DND-41 (cell line): ENCODE data around the gene CEL.
"Not testable (repeated sequence)": the region's sequence is repeated elsewhere in the genome, so short reads cannot be mapped to it uniquely, and the experiment has no call there.

Source experiments
- ATAC-seq: fragments of 200-7000 bp; cut with Tn5 transposase; 3 replicates; pipeline ENCODE4 v1.9.1; 2021; ENCODE audit warnings: low read depth; ENCODE audit not compliant: insufficient read depth
- DNase-seq: peaks from one replicate; pipeline ENCODE4 v3.0.0-alpha.2; 2020
- H2AFZ ChIP-seq: 2 replicates; pipeline ENCODE4 v1.6.0; 2012; ENCODE audit warnings: low read depth, low read length
- H3K27ac ChIP-seq: 2 replicates; pipeline ENCODE4 v1.5.1; 2012; ENCODE audit warnings: low read length, inconsistent platforms
- H3K27me3 ChIP-seq: fragments of 200-600 bp; sonication (generic); 2 replicates; pipeline ENCODE4 v1.6.0; 2012; ENCODE audit warnings: low read length, mild to moderate bottlenecking, inconsistent platforms; ENCODE audit not compliant: insufficient read depth, poor library complexity
- H3K36me3 ChIP-seq: 2 replicates; pipeline ENCODE4 v1.5.1; 2012; ENCODE audit warnings: low read length, inconsistent platforms; ENCODE audit not compliant: insufficient read depth
- H3K4me1 ChIP-seq: 2 replicates; pipeline ENCODE4 v1.5.1; 2012; ENCODE audit warnings: mild to moderate bottlenecking, low read length; ENCODE audit not compliant: insufficient read depth
- H3K4me2 ChIP-seq: 2 replicates; pipeline ENCODE4 v1.6.0; 2012; ENCODE audit warnings: mild to moderate bottlenecking, moderate library complexity, low read length, inconsistent platforms; ENCODE audit not compliant: insufficient read depth
- H3K4me3 ChIP-seq, 2 experiments: fragments of 200-600 bp in 1 of 2; shearing (Covaris generic) in 1 of 2; 2 replicates each; pipeline ENCODE4 v1.5.1; 2012 to 2016; ENCODE audit warnings: inconsistent platforms in 2 of 2, low read length in 2 of 2, mild to moderate bottlenecking in 2 of 2, low read depth in 1 of 2, moderate library complexity in 1 of 2
- H3K79me2 ChIP-seq: 2 replicates; pipeline ENCODE4 v1.6.0; 2012; ENCODE audit warnings: low read length, inconsistent platforms; ENCODE audit not compliant: insufficient read depth
- H3K9ac ChIP-seq: 2 replicates; pipeline ENCODE4 v1.6.0; 2012; ENCODE audit warnings: low read depth, mild to moderate bottlenecking, inconsistent platforms, low read length, moderate library complexity
- H3K9me3 ChIP-seq: 2 replicates; pipeline ENCODE4 v1.5.1; 2012; ENCODE audit warnings: low read length, moderate library complexity, mild to moderate bottlenecking, inconsistent platforms; ENCODE audit not compliant: insufficient read depth, severe bottlenecking
- H4K20me1 ChIP-seq: 2 replicates; pipeline ENCODE4 v1.6.0; 2012; ENCODE audit warnings: low read length; ENCODE audit not compliant: insufficient read depth
- EZH2 ChIP-seq: IDR thresholded peaks from 3 replicates; pipeline ENCODE4 v1.6.1; 2012; ENCODE audit warnings: borderline replicate concordance, low read depth, mild to moderate bottlenecking, moderate library complexity, low read length, inconsistent platforms; ENCODE audit not compliant: severe bottlenecking
- TF ChIP-seq, protein P1 (sequence below): IDR thresholded peaks from 2 replicates; pipeline ENCODE4 v1.5.1; 2012; ENCODE audit warnings: borderline replicate concordance, low read length, moderate library complexity, mild to moderate bottlenecking; ENCODE audit not compliant: poor library complexity, severe bottlenecking; ENCODE audit errors: extremely low read depth

Gene CEL

DNA sequence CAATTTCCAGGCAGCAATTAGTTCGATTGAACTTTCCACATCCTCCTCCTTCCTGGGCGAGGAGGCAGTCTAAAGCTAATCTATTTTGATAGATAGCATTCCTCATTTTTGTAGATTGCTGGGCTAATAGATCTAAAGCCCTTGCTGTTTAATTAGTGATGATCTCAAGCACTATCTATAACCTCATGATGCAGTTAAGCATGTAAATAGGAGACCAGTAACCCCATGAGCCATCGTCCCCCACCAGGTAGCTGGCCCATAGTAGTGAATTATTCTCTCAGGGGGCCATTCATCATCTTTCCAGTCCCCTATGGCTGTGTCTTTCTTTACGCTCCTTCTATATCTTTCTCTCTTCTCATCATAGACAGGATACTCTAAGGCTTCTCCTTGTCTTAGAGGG lies 14.9 kb downstream of the CEL start:
- Histone ChIP-seq H3K4me3 (no peak overlapping the region), H3K9ac (no peak overlapping the region), H3K36me3 (no peaks in the 10 kb centered on the region), H3K27ac (no peak overlapping the region), H3K4me2 (no peak overlapping the region), H3K79me2 (no peaks in the 10 kb centered on the region), H2AFZ (no peak overlapping the region), H3K27me3 (peaks cover 3% of the 10 kb centered on the region), H3K4me1 (no peaks in the 10 kb centered on the region), H3K9me3 (no peaks in the 10 kb centered on the region), H4K20me1 (no peaks in the 10 kb centered on the region)
- TF ChIP-seq, protein P1, sequence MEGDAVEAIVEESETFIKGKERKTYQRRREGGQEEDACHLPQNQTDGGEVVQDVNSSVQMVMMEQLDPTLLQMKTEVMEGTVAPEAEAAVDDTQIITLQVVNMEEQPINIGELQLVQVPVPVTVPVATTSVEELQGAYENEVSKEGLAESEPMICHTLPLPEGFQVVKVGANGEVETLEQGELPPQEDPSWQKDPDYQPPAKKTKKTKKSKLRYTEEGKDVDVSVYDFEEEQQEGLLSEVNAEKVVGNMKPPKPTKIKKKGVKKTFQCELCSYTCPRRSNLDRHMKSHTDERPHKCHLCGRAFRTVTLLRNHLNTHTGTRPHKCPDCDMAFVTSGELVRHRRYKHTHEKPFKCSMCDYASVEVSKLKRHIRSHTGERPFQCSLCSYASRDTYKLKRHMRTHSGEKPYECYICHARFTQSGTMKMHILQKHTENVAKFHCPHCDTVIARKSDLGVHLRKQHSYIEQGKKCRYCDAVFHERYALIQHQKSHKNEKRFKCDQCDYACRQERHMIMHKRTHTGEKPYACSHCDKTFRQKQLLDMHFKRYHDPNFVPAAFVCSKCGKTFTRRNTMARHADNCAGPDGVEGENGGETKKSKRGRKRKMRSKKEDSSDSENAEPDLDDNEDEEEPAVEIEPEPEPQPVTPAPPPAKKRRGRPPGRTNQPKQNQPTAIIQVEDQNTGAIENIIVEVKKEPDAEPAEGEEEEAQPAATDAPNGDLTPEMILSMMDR: no peak
- no peak for TF ChIP-seq EZH2
- ATAC-seq: no peak
- DNase-seq: no peak

DNA sequence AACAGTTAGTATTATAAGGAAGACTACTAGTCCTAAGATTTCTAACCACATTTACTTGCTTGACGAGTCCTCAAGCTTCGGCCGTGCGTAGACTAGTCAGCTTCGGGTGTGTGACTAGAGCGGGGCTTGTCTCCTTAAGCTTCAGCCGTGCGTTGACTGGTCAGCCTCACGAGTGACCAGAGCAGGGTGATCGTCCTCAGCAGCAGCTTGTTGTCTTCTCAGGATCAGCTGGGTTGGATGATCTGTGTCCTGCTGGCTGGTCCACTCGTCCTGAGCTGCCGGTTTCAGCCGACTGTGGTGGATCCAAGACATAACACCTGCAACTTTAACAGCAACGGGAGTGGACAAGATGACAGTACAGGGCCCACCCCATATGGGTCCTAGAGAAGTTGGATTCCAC lies 16.7 kb downstream of the CEL start:
- no peak overlapping the region for H3K27ac ChIP-seq
- H4K20me1 ChIP-seq: no peaks in the 10 kb centered on the region
- peaks cover 3% of the 10 kb centered on the region for H3K27me3 ChIP-seq
- H3K79me2 ChIP-seq: no peaks in the 10 kb centered on the region
- no peak overlapping the region for H3K4me2 ChIP-seq
- ATAC-seq: no peak
- TF ChIP-seq EZH2: no peak
- TF ChIP-seq, protein P1: no peak
- H3K4me1 ChIP-seq: no peaks in the 10 kb centered on the region
- no peak overlapping the region for H3K4me3 ChIP-seq
- DNase-seq: no peak
- H2AFZ ChIP-seq: no peak overlapping the region
- H3K9ac ChIP-seq: no peak overlapping the region
- no peaks in the 10 kb centered on the region for H3K9me3 ChIP-seq
- H3K36me3 ChIP-seq: no peaks in the 10 kb centered on the region

DNA sequence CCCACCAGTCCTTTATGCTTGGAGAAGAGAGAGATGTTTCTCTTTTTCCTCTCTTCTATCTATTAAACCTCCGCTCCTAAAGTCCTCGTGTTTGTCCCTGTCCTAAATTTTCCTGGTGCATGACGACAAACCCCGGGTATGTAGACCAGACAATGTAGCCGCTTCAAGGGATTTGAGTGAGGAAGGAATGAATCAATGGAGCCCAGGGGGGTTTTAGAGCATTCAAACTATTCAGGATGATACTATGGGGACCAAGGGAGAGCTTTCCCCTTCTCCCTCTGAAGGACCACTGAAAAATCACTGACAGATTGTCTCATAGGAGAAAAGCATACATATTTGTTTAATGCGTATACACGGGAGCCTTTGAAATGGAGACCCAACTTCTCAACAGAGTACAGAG lies 18.4 kb downstream of the CEL start:
- H3K9me3 ChIP-seq: no peaks in the 10 kb centered on the region
- no peaks in the 10 kb centered on the region for H3K27me3 ChIP-seq
- H4K20me1 ChIP-seq: no peaks in the 10 kb centered on the region
- no peak overlapping the region for H3K27ac ChIP-seq
- H3K79me2 ChIP-seq: no peaks in the 10 kb centered on the region
- ATAC-seq (no peak), DNase-seq (no peak)
- H2AFZ ChIP-seq: no peak overlapping the region
- no peak overlapping the region for H3K9ac ChIP-seq
- H3K4me2 ChIP-seq: no peak overlapping the region
- H3K36me3 ChIP-seq: no peaks in the 10 kb centered on the region
- TF ChIP-seq, protein P1: no peak
- no peak for TF ChIP-seq EZH2
- H3K4me1 ChIP-seq: no peaks in the 10 kb centered on the region
- no peak overlapping the region for H3K4me3 ChIP-seq

DNA sequence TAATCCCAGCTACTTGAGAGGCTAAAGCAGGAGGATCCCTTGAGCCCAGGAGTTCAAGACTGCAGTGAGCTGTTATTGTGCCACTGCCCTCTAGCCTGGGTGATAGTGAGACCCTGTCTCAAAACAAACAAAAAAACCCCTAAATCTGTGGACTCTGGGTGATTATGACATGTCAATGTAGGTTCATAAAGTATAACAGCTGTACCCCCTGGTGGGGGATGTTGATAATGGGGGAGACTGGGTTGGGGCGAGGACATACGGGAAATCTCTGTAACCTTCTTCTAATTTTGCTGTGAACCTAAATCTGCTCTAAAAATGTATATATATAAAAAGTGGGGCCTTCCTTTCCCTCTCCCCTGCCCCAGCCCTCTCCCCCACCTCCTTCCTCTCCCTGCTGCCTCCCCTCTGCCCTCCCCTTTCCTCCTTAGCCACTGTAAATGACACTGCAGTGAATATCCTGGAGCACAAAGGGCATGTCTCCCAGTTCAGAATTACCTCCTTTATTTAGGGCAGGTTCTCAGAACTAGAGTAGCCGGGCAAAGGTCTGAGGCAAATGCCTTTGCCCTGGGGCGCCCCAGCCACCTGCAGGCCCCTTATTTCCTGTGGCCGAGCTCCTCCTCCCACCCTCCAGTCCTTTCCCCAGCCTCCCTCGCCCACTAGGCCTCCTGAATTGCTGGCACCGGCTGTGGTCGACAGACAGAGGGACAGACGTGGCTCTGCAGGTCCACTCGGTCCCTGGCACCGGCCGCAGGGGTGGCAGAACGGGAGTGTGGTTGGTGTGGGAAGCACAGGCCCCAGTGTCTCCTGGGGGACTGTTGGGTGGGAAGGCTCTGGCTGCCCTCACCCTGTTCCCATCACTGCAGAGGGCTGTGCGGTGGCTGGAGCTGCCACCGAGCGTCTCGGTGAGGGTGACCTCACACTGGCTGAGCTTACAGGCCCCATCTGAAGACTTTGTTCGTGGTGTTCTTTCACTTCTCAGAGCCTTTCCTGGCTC lies 19.3 kb downstream of the CEL start:
- not testable (repeated sequence) for H3K36me3 ChIP-seq, H3K9ac ChIP-seq, H3K27ac ChIP-seq, H3K4me1 ChIP-seq, H3K4me2 ChIP-seq, H3K4me3 ChIP-seq, H3K79me2 ChIP-seq, DNase-seq, H2AFZ ChIP-seq, H3K9me3 ChIP-seq, H4K20me1 ChIP-seq, ATAC-seq, H3K27me3 ChIP-seq

DNA sequence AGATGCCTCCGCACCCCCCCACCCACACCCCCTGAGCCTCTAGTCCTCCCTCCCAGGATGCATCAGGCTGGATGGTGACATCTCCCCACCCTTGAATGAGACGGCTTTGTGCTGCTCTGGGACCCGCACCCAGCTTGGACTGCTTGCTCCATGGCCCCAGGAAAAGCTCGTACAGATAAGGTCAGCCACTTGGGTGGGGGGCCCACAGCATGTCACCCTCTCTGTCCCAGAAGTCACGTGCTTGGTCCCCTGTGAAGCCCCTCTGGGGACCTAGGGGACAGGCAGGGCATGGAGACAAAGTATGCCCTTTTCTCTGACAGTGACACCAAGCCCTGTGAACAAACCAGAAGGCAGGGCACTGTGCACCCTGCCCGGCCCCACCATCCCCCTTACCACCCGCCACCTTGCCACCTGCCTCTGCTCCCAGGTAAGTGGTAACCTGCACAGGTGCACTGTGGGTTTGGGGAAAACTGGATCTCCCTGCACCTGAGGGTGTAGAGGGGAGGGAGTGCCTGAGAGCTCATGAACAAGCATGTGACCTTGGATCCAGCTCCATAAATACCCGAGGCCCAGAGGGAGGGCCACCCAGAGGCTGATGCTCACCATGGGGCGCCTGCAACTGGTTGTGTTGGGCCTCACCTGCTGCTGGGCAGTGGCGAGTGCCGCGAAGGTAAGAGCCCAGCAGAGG lies 20.3 kb downstream of the CEL start:
- H3K4me1 ChIP-seq, H3K4me3 ChIP-seq, H3K4me2 ChIP-seq, H2AFZ ChIP-seq, ATAC-seq, DNase-seq, H4K20me1 ChIP-seq, H3K27ac ChIP-seq, H3K36me3 ChIP-seq, H3K79me2 ChIP-seq, H3K27me3 ChIP-seq, H3K9ac ChIP-seq, H3K9me3 ChIP-seq: not testable (repeated sequence)
